HepG2 (cell line): ENCODE data around the gene MED13.

Source experiments
- BHLHE40 ChIP-seq: IDR thresholded peaks from 2 replicates; pipeline ENCODE4 v1.6.1; 2011; ENCODE audit warnings: low read length, improper control_type of control experiment
- CTCF ChIP-seq: sonication (generic); formaldehyde crosslinking; IDR thresholded peaks from 2 replicates; pipeline ENCODE4 v1.5.0; 2020; ENCODE audit warnings: mild to moderate bottlenecking, missing genetic modification reagents, moderate library complexity
- GLMP ChIP-seq: sonication (generic); formaldehyde crosslinking; IDR thresholded peaks from 2 replicates; pipeline ENCODE4 v1.9.0; 2021; ENCODE audit warnings: missing genetic modification reagents, mild to moderate bottlenecking, borderline replicate concordance
- MAX ChIP-seq: IDR thresholded peaks from 2 replicates; pipeline ENCODE4 v1.6.1; 2012; ENCODE audit warnings: inconsistent platforms
- REXO4 ChIP-seq: sonication (generic); formaldehyde crosslinking; IDR thresholded peaks from 2 replicates; pipeline ENCODE4 v1.8.0; 2022; ENCODE audit warnings: missing genetic modification reagents, mild to moderate bottlenecking, borderline replicate concordance
- RFX1 ChIP-seq: fragments of 450-650 bp; IDR thresholded peaks from 2 replicates; pipeline ENCODE4 v1.6.1; 2017
- SSRP1 ChIP-seq: IDR thresholded peaks from 2 replicates; pipeline ENCODE4 v1.6.1; 2016; ENCODE audit warnings: control low read depth
- TCF7L2 ChIP-seq: IDR thresholded peaks from 2 replicates; pipeline ENCODE4 v1.6.1; 2011; ENCODE audit warnings: mild to moderate bottlenecking, low read depth, low read length, moderate library complexity
- ZBTB26 ChIP-seq: IDR thresholded peaks from 2 replicates; pipeline ENCODE4 v1.6.1; 2016; ENCODE audit warnings: missing compliant biosample characterization, missing genetic modification reagents, borderline replicate concordance
- ZNF143 ChIP-seq: sonication (generic); formaldehyde crosslinking; IDR thresholded peaks from 2 replicates; pipeline ENCODE4 v1.4.0; 2020; ENCODE audit warnings: missing genetic modification reagents

GRCh38 chr17:62024866-62025265, 40.2 kb downstream of the MED13 start:
- TF ChIP-seq TCF7L2 (no peak), CTCF (CRISPR knock-in tag) (no peak), RFX1 (no peak), ZNF143 (no peak), REXO4 (CRISPR knock-in tag) (no peak), GLMP (CRISPR knock-in tag) (no peak), ZBTB26 (CRISPR knock-in tag) (no peak), BHLHE40 (no peak), SSRP1 (CRISPR knock-in tag) (no peak), MAX (no peak)
